Astrocyte of the spinal cord (primary cell): ENCODE results near the gene GPANK1.

Experiments used
- DNase-seq: peaks from one replicate; pipeline ENCODE4 v3.0.0; 2011; ENCODE audit warnings: low read depth, low spot score
- H3K4me3 ChIP-seq: 2 replicates; pipeline ENCODE4 v1.5.1; 2011; ENCODE audit warnings: low read depth, mild to moderate bottlenecking, low read length, moderate library complexity
- CTCF ChIP-seq: IDR thresholded peaks from 2 replicates; pipeline ENCODE4 v1.5.1; 2012; ENCODE audit warnings: low read depth, mild to moderate bottlenecking, low read length, inconsistent platforms
- in situ Hi-C: cut with HindIII; loops from 2 replicates; pipeline ENCODE4 v1.10.0; 2017; ENCODE audit warnings: low sequenced_read_pairs

GPANK1 gene

DNA sequence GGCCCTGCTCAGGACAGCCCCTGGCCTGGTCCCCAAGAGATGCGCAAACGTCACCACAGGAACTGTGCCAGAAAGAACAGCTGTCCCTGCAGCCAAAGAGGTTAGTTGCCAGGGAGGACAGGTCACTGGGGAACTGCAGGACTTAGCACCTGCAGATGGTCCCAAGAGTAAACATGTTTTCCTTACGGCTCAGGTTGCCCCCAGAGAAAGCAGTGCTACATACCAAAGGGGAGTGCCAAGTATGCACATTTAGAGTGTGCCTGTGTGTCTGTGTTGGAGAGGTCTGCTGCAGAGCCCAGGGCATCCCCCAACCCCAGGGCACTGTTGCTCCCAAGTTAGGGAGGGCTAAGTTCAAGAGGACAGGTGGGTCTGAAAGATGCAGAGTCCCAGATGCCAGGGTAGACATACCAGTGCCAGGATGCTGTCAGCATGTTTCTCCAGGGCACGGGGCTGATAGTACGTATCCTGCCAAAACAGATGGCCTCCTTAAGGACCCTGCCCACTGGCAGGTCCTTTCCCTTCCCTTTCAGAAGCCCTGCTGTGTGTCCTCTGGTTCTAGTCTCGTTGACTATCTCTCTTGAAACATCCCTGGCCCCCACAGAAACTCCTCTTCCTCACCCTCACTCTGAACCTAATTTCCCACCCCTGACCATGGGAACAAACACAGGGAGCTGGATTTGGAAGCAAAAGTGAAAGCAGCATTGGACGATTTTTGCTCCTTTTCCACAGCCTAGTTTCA, 37.0 kb upstream of the GPANK1 start:
- peak overlapping the region; percentile 98 for H3K4me3 ChIP-seq
- TF ChIP-seq CTCF, result no peak
- DNase-seq, result peak; percentile 33
- in situ Hi-C loops, result no loop called here

- no peak for DNase-seq
- in situ Hi-C loops, result no loop called here
- TF ChIP-seq CTCF, result no peak
- H3K4me3 ChIP-seq, result no peak overlapping the region
Observed at GRCh38 chr6:31700740-31701401, 36.1 kb upstream of the GPANK1 start.

DNA sequence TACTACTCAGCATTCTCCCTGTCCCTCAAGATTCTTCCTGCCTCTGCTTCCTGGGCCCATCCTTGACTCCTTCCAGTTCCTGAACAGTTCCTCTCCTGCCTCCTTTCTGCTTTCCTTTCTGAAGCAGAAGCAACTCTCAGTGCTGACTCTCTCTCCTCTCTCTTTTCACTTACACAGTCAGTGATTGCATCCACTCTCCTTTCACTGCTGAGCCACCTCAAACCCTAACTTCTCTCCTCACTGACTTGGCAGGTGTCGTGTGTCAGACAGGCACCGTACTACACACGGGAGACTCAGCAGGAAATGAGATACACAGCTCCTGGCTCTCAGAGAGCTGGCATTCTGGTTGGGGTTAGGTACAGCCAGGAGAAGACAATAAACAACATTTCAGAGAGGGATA, 32.8 kb upstream of the GPANK1 start:
- in situ Hi-C loops, result no loop called here
- H3K4me3 ChIP-seq, result no peak overlapping the region
- DNase-seq, result no peak
- TF ChIP-seq CTCF, result no peak

DNA sequence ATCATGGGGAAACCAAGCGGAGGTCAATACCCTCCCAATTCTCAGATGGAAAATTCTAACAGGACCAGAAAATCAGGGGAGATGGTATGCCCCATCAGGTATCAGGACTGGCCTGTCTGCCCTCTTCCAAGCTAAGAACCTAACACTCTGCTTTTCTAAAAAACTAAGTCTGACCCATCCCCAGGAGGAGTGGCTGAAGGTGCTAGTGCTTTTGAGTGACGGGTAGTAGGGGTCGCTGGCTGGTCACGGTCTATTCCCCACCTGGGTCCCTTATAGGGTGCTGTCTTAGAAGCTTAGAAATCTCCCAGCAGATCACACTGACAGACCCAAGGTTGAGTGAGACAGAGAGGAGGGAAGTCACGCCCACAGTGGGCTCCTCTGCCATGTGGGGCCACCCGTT, 28.7 kb upstream of the GPANK1 start:
- in situ Hi-C loops, result no loop called here
- TF ChIP-seq CTCF, result no peak
- no peak for DNase-seq
- no peak overlapping the region for H3K4me3 ChIP-seq

DNA sequence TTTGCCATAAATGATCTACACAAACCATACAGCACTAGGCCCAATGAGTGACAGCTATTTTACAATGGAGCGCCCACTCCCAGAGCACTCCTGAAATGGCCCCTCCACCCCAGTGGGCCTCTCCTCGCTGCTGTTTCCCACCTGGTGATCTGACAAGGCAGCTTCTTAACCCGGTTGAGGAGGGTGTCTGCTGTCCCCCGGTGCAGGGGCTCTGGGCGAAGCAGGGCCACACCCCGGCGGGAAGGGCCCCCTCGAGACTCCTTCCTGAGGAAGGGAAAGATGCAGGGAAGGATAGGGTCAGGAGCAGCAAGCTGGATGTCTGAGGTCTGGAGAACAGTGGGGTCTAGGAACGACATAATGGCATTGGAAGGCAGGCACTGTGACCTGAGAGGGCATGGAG, 28.1 kb upstream of the GPANK1 start:
- no peak for TF ChIP-seq CTCF
- in situ Hi-C loops, result no loop called here

DNA sequence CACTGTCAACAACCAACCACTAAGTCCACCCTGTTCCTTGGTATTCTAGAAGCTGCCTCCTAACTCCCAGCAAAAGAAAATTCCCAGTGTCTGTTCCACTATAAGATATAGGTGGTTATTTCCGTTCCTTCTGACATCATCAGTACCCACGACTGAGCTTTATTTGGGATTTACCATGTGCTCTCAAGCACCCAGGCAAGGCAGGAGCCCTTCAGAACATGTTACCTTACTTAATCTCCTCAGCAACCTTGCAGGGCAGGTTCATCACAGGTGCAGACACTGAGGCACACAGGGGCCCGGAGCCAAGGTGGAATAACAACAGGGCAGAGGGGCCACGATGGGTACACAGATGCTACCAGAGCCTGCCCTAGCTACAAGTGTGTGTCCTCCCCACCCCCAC, 27.6 kb upstream of the GPANK1 start:
- H3K4me3 ChIP-seq, result no peak overlapping the region
- DNase-seq, result no peak
- in situ Hi-C loops, result no loop called here
- no peak for TF ChIP-seq CTCF

More for the DNA sequence above, 28.1 kb upstream of the GPANK1 start:
- DNase-seq, result no peak
- H3K4me3 ChIP-seq, result no peak overlapping the region
